Upper lobe of left lung (tissue), 6 donors: ENCODE data around the gene RBFOX2. TPM values are rescaled to one million over a fixed set of nuclear protein-coding genes. Genes with fewer than 3 reads are reported as not detected.

Experiments
- ATAC-seq, 2 donors: fragments of 200-7000 bp; cut with Tn5 transposase; one replicate each; pipeline ENCODE4 v1.9.1; 2022; ENCODE audit warnings: mild to moderate bottlenecking in 2 of 2, moderate library complexity in 2 of 2; ENCODE audit not compliant: low FRiP score in 2 of 2
- DNase-seq, 2 donors: peaks; one replicate each; pipeline ENCODE4 v3.0.0-alpha.2; 2019 to 2020
- H3K27ac ChIP-seq, 4 donors: fragments of 200-600 bp; sonication (generic); one replicate each; pipeline ENCODE4 v1.5.1; 2016 to 2019
- H3K27me3 ChIP-seq, 4 donors: fragments of 200-600 bp; sonication (generic); one replicate each; pipeline ENCODE4 v1.5.1; 2017 to 2019
- H3K36me3 ChIP-seq, 4 donors: fragments of 200-600 bp; sonication (generic); one replicate each; pipeline ENCODE4 v1.5.1; 2016 to 2019
- H3K4me1 ChIP-seq, 4 donors: fragments of 200-600 bp; sonication (generic); one replicate each; pipeline ENCODE4 v1.5.1; 2018 to 2019
- H3K4me3 ChIP-seq, 4 donors: fragments of 200-600 bp; sonication (generic); one replicate each; pipeline ENCODE4 v1.5.1; 2017 to 2019; ENCODE audit warnings: mild to moderate bottlenecking in 2 of 4, moderate library complexity in 1 of 4
- H3K9me3 ChIP-seq, 4 donors: fragments of 200-600 bp; sonication (generic); one replicate each; pipeline ENCODE4 v1.5.1; 2018 to 2019
- CTCF ChIP-seq, 6 experiments: fragments of 450-650 bp in 4 of 6; fragments of 200-600 bp in 2 of 6; sonication (generic) in 2 of 6; IDR thresholded peaks; one replicate each; pipeline ENCODE4 v1.5.1; 2016 to 2019; ENCODE audit warnings: antibody characterized with exemption in 6 of 6
- EP300 ChIP-seq, 4 donors: sonication (generic); formaldehyde crosslinking; IDR thresholded peaks; one replicate each; pipeline ENCODE4 v1.5.1; 2017; ENCODE audit warnings: antibody characterized with exemption in 4 of 4, control low read depth in 2 of 4
- POLR2A ChIP-seq, 4 donors: fragments of 450-650 bp; IDR thresholded peaks; one replicate each; pipeline ENCODE4 v1.5.1; 2016 to 2017; ENCODE audit warnings: antibody characterized with exemption in 4 of 4, mild to moderate bottlenecking in 2 of 4
- POLR2AphosphoS5 ChIP-seq, 2 donors: sonication (generic); formaldehyde crosslinking; IDR thresholded peaks; one replicate each; pipeline ENCODE4 v1.5.1; 2017; ENCODE audit warnings: antibody characterized with exemption in 2 of 2
- WGBS, 2 donors: methylation state at CpG; one replicate each; pipeline ENCODE4 v1.1.5; 2017 to 2018; 5-methylcytosine and 5-hydroxymethylcytosine counted together
- total RNA-seq, 6 donors: library from RNA; depleted of rRNA in 4 of 6; stranded (reverse); fragments of >200 nt in 4 of 6; gene quantifications; one replicate each; pipeline versions ENCODE4 v1.1.0 to v1.2.1, GENCODE V29; 2016 to 2021
- donor health status: DM: no; HTN: no; CAD: no; lungs with moderate emphysema.
- donor health status: DM: no; HTN: yes; CAD: no; lungs with severe emphysema.

The RBFOX2 gene
- total RNA-seq, 6 donors from 2014 or later: 47.8 to 86.4 (median 54.5) TPM

GRCh38 chr22:35977136-35977535 is 51.5 kb downstream of the RBFOX2 start:
- TF ChIP-seq CTCF (IDR thresholded peaks at IDR 0.05) (no peak), POLR2A (IDR thresholded peaks at IDR 0.05) (no peak), POLR2AphosphoS5 (IDR thresholded peaks at IDR 0.05) (no peak), EP300 (IDR thresholded peaks at IDR 0.05) (peak in 1 of 4 donors; percentile 6)
- H3K9me3 ChIP-seq: no peaks in the 10 kb centered on the region
- no peak overlapping the region for H3K4me3 ChIP-seq
- H3K27me3 ChIP-seq: no peaks in the 10 kb centered on the region
- peaks cover 21 to 35% (median 29%) of the 10 kb centered on the region in 4 donors for H3K4me1 ChIP-seq
- no peak overlapping the region for H3K27ac ChIP-seq
- ATAC-seq (no peak), DNase-seq (no peak)
- no peaks in the 10 kb centered on the region for H3K36me3 ChIP-seq
- 60 to 64% methylated on average over 2 of the region's 2 CpGs for WGBS, 2 donors

- ATAC-seq: no peak
- DNase-seq: no peak
- Histone ChIP-seq H3K27ac (peak overlapping the region; percentile 76 to 89 (median 80)), H3K36me3 (no peaks in the 10 kb centered on the region), H3K4me1 (peaks cover 31 to 49% (median 38%) of the 10 kb centered on the region in 4 donors), H3K4me3 (peak overlapping the region in 1 of 4 donors; percentile 15), H3K27me3 (no peaks in the 10 kb centered on the region), H3K9me3 (no peaks in the 10 kb centered on the region)
- TF ChIP-seq POLR2AphosphoS5 (IDR thresholded peaks at IDR 0.05) (no peak), POLR2A (IDR thresholded peaks at IDR 0.05) (no peak)
- 93 to 100% methylated on average over 1 of the region's 1 CpG for whole genome bisulfite sequencing, 2 donors
Observed at GRCh38 chr22:35973388-35973787, 55.2 kb downstream of the RBFOX2 start.

- DNase-seq (no peak), ATAC-seq (no peak)
- Histone ChIP-seq H3K4me1 (peaks cover 30 to 49% (median 38%) of the 10 kb centered on the region in 4 donors), H3K36me3 (no peaks in the 10 kb centered on the region), H3K4me3 (no peak overlapping the region), H3K9me3 (no peaks in the 10 kb centered on the region), H3K27me3 (no peaks in the 10 kb centered on the region), H3K27ac (peak overlapping the region in 3 of 4 donors; percentile 76 to 89 (median 81))
- 52 to 71% methylated on average over 1 of the region's 1 CpG for WGBS, 2 donors
- TF ChIP-seq CTCF (IDR thresholded peaks at IDR 0.05) (no peak), POLR2A (IDR thresholded peaks at IDR 0.05) (no peak), EP300 (IDR thresholded peaks at IDR 0.05) (no peak), POLR2AphosphoS5 (IDR thresholded peaks at IDR 0.05) (no peak)
Observed at GRCh38 chr22:35972559-35972958, 56.1 kb downstream of the RBFOX2 start.

GRCh38 chr22:35971456-35972119 is 57.0 kb downstream of the RBFOX2 start:
- WGBS, 2 donors: 33 to 60% methylated on average over 3 of the region's 3 CpGs

More at GRCh38 chr22:35971456-35972119, 57.0 kb downstream of the RBFOX2 start:
- ATAC-seq: peak in 1 of 2 donors; percentile 82
- TF ChIP-seq CTCF (IDR thresholded peaks at IDR 0.05): no peak
- no peak for TF ChIP-seq POLR2AphosphoS5 (IDR thresholded peaks at IDR 0.05)
- no peak for TF ChIP-seq EP300 (IDR thresholded peaks at IDR 0.05)
- H3K36me3 ChIP-seq: no peaks in the 10 kb centered on the region
- peaks cover 30 to 48% (median 38%) of the 10 kb centered on the region in 4 donors for H3K4me1 ChIP-seq
- no peaks in the 10 kb centered on the region for H3K27me3 ChIP-seq
- no peak overlapping the region for H3K4me3 ChIP-seq
- H3K27ac ChIP-seq: peak overlapping the region in 3 of 4 donors; percentile 31 to 89 (median 81)
- no peaks in the 10 kb centered on the region for H3K9me3 ChIP-seq
- no peak for DNase-seq
